ENCODE measurements around the gene RBM8A. TPM values are rescaled to one million over a fixed set of nuclear protein-coding genes. Genes with fewer than 3 reads are reported as not detected.

The RBM8A gene
- total RNA-seq, 1 experiment from 2014 or later, result 482 TPM

DNA sequence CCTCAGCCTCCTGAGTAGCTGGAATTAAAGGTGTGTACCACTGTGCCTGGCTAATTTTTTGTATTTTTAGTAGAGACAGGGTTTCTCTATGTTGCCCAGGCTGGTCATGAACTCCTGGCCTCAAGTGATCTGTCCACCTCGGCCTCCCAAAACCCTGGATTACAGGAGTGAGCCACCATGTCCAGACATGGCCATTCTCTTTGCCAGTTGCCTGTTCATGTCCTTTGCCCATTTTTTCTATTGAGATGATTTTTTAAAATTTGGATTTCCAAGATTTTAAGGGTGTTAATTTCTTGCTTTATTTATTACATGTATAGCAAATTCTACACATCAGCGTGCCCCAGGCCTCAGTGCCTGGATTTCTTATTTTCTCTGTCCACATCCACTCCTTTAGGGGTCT, 40.0 kb upstream of the RBM8A start:
- no peaks in the 10 kb centered on the region for H3K79me2 ChIP-seq (ENCODE audit: low read length)
- BruUV-seq (replicated peaks), result no TSS peak
- no peak overlapping the region for H3K4me2 ChIP-seq (ENCODE audit: low read length)
- intact Hi-C loops (cut with micrococcal nuclease), result no loop called here
- no peaks in the 10 kb centered on the region for H3K9me3 ChIP-seq (ENCODE audit: low read length)
- ChIA-PET CTCF (no interaction called here), POLR2A (ENCODE audit: unreplicated experiment) (no interaction called here)
- ATAC-seq (no peak), DNase-seq (no peak)
- peaks cover 18% of the 10 kb centered on the region for H3K4me1 ChIP-seq (ENCODE audit: insufficient read depth, low read length)
- no peak overlapping the region for H3K4me3 ChIP-seq (ENCODE audit: low read length)
- no peaks in the 10 kb centered on the region for H3F3A ChIP-seq (ENCODE audit: low read length, unreplicated experiment)
- no peak overlapping the region for H2AFZ ChIP-seq (ENCODE audit: low read length)
- no peaks in the 10 kb centered on the region for H3K9me2 ChIP-seq (replicated peaks; ENCODE audit: low read length)
- no peak overlapping the region for H3K27ac ChIP-seq (ENCODE audit: low read length)
- H3K27me3 ChIP-seq (ENCODE audit: low read length), result no peaks in the 10 kb centered on the region
- TF ChIP-seq, protein P1, sequence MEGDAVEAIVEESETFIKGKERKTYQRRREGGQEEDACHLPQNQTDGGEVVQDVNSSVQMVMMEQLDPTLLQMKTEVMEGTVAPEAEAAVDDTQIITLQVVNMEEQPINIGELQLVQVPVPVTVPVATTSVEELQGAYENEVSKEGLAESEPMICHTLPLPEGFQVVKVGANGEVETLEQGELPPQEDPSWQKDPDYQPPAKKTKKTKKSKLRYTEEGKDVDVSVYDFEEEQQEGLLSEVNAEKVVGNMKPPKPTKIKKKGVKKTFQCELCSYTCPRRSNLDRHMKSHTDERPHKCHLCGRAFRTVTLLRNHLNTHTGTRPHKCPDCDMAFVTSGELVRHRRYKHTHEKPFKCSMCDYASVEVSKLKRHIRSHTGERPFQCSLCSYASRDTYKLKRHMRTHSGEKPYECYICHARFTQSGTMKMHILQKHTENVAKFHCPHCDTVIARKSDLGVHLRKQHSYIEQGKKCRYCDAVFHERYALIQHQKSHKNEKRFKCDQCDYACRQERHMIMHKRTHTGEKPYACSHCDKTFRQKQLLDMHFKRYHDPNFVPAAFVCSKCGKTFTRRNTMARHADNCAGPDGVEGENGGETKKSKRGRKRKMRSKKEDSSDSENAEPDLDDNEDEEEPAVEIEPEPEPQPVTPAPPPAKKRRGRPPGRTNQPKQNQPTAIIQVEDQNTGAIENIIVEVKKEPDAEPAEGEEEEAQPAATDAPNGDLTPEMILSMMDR (conservative IDR thresholded peaks at IDR 0.05; ENCODE audit: low read depth, low read length), result no peak
- TF ChIP-seq EZH2 (IDR thresholded peaks at IDR 0.05; ENCODE audit: low read length, unreplicated experiment), result no peak
- no peak for TF ChIP-seq EZH2phosphoT487 (IDR thresholded peaks at IDR 0.05; ENCODE audit: borderline replicate concordance, low read length)
- no peaks in the 10 kb centered on the region for H3K36me3 ChIP-seq (ENCODE audit: low read depth, low read length)
- H4K20me1 ChIP-seq (ENCODE audit: low read length), result no peaks in the 10 kb centered on the region
- H3K9ac ChIP-seq (ENCODE audit: low read length), result no peak overlapping the region

- peaks cover 35% of the 10 kb centered on the region for H3K4me1 ChIP-seq (ENCODE audit: insufficient read depth, low read length)
- H3K4me3 ChIP-seq (ENCODE audit: low read length), result peak overlapping the region; percentile 76
- H3K9ac ChIP-seq (ENCODE audit: low read length), result peak overlapping the region; percentile 56
- H3K27ac ChIP-seq (ENCODE audit: low read length), result no peak overlapping the region
- TF ChIP-seq, protein P1 (conservative IDR thresholded peaks at IDR 0.05; ENCODE audit: low read depth, low read length), result no peak
- TF ChIP-seq EZH2 (IDR thresholded peaks at IDR 0.05; ENCODE audit: low read length, unreplicated experiment) (no peak), EZH2phosphoT487 (IDR thresholded peaks at IDR 0.05; ENCODE audit: borderline replicate concordance, low read length) (no peak)
- H3K79me2 ChIP-seq (ENCODE audit: low read length), result no peaks in the 10 kb centered on the region
- intact Hi-C loops (cut with micrococcal nuclease), result no loop called here
- peak; percentile 19 for DNase-seq
- ChIA-PET POLR2A (ENCODE audit: unreplicated experiment) (interaction anchor here (0.5 to 1.0 kb wide), 3 partner anchors 15 to 42 kb away, joined by 3 to 9 read pairs (median 4); partner anchors contain the start of gene RBM8A), CTCF (interaction anchor here (1.0 kb wide), 2 partner anchors 73 to 106 kb away, joined by 5 to 6 read pairs; partner anchors contain the start of gene PIAS3)
- no peak for ATAC-seq
- no peaks in the 10 kb centered on the region for H3K36me3 ChIP-seq (ENCODE audit: low read depth, low read length)
- no peaks in the 10 kb centered on the region for H4K20me1 ChIP-seq (ENCODE audit: low read length)
- no peaks in the 10 kb centered on the region for H3K27me3 ChIP-seq (ENCODE audit: low read length)
- no TSS peak for BruUV-seq (replicated peaks)
- H3K4me2 ChIP-seq (ENCODE audit: low read length), result peak overlapping the region; percentile 91
- H3K9me2 ChIP-seq (replicated peaks; ENCODE audit: low read length), result no peaks in the 10 kb centered on the region
- H2AFZ ChIP-seq (ENCODE audit: low read length), result peak overlapping the region; percentile 87
- no peaks in the 10 kb centered on the region for H3K9me3 ChIP-seq (ENCODE audit: low read length)
- H3F3A ChIP-seq (ENCODE audit: low read length, unreplicated experiment), result no peaks in the 10 kb centered on the region
These were observed 37.9 kb upstream of the RBM8A start for GRCh38 chr1:145965119-145965744.

Data from PC-3 (cell line).